Bronchial epithelial cell (primary cell): ENCODE measurements around the gene CXorf58. TPM values are rescaled to one million over a fixed set of nuclear protein-coding genes. Genes with fewer than 3 reads are reported as not detected.

Experiments
- DNase-seq: peaks from one replicate; pipeline ENCODE4 v3.0.0-alpha.2; 2010; ENCODE audit warnings: low read depth
- FAIRE-seq: peaks from 2 replicates; lab custom pipeline; 2011; peaks lifted over from hg19 to GRCh38; lab: Jason Lieb, UNC
- H3K27me3 ChIP-seq: 2 replicates; pipeline ENCODE4 v1.5.1; 2011; ENCODE audit warnings: low read length; ENCODE audit not compliant: control insufficient read depth, insufficient read depth
- H3K36me3 ChIP-seq: 2 replicates; pipeline ENCODE4 v1.5.1; 2011; ENCODE audit warnings: low read length; ENCODE audit not compliant: control insufficient read depth, insufficient read depth
- H3K4me3 ChIP-seq: 2 replicates; pipeline ENCODE4 v1.5.1; 2011; ENCODE audit warnings: mild to moderate bottlenecking, low read depth, low read length, control low read depth
- CTCF ChIP-seq: IDR thresholded peaks from 2 replicates; pipeline ENCODE4 v1.5.1; 2011; ENCODE audit warnings: mild to moderate bottlenecking, moderate library complexity, low read length, control low read depth, inconsistent platforms; ENCODE audit not compliant: insufficient read depth, severe bottlenecking
- total RNA-seq: library from RNA; depleted of rRNA; stranded (reverse); fragments of >200 nt; gene quantifications from 2 replicates; pipeline ENCODE4 v1.2.1, GENCODE V29; 2014

The CXorf58 gene
- total RNA-seq, 1 donor from 2014 or later = not detected

GRCh38 chrX:23952391-23952790 is 44.6 kb downstream of the CXorf58 start:
- no peaks in the 10 kb centered on the region for H3K27me3 ChIP-seq
- TF ChIP-seq CTCF = no peak
- no peak for FAIRE-seq

GRCh38 chrX:23952984-23953907 is 45.4 kb downstream of the CXorf58 start:
- H3K36me3 ChIP-seq = no peaks in the 10 kb centered on the region
- H3K27me3 ChIP-seq = no peaks in the 10 kb centered on the region
- TF ChIP-seq CTCF = no peak
- no peak overlapping the region for H3K4me3 ChIP-seq
- FAIRE-seq = no peak
- no peak for DNase-seq

More at GRCh38 chrX:23952391-23952790, 44.6 kb downstream of the CXorf58 start:
- H3K4me3 ChIP-seq = no peak overlapping the region
- H3K36me3 ChIP-seq = no peaks in the 10 kb centered on the region
- DNase-seq = peak; percentile 21

- no peak for DNase-seq
- no peak for TF ChIP-seq CTCF
- FAIRE-seq = no peak
Measured at GRCh38 chrX:23953908-23954269, 46.1 kb downstream of the CXorf58 start.

GRCh38 chrX:23954396-23954795 is 46.6 kb downstream of the CXorf58 start:
- DNase-seq = no peak
- Histone ChIP-seq H3K36me3 (no peaks in the 10 kb centered on the region), H3K4me3 (no peak overlapping the region), H3K27me3 (no peaks in the 10 kb centered on the region)
- FAIRE-seq = no peak
- TF ChIP-seq CTCF = no peak

More at GRCh38 chrX:23953908-23954269, 46.1 kb downstream of the CXorf58 start:
- H3K4me3 ChIP-seq = no peak overlapping the region
- H3K36me3 ChIP-seq = no peaks in the 10 kb centered on the region
- H3K27me3 ChIP-seq = no peaks in the 10 kb centered on the region

GRCh38 chrX:23959781-23960180 is 52.0 kb downstream of the CXorf58 start:
- Histone ChIP-seq H3K27me3 (no peaks in the 10 kb centered on the region), H3K36me3 (no peaks in the 10 kb centered on the region), H3K4me3 (no peak overlapping the region)
- TF ChIP-seq CTCF = no peak
- DNase-seq = no peak
- FAIRE-seq = peak; percentile 70
